Erythroblast (primary cell): ENCODE data around the gene CCDC192.

Experiments used
- DNase-seq, 2 experiments: peaks; one replicate each; lab custom pipeline; 2025; lab: John Stamatoyannopoulos, UW
- GATA1 ChIP-seq: IDR thresholded peaks from 2 replicates; pipeline ENCODE4 v1.6.1; 2011; ENCODE audit warnings: low read depth, mild to moderate bottlenecking, control low read depth, low read length, moderate library complexity
- POLR2A ChIP-seq: IDR thresholded peaks from 2 replicates; pipeline ENCODE4 v1.6.1; 2011; ENCODE audit warnings: mild to moderate bottlenecking, low read length

CCDC192 gene

DNA sequence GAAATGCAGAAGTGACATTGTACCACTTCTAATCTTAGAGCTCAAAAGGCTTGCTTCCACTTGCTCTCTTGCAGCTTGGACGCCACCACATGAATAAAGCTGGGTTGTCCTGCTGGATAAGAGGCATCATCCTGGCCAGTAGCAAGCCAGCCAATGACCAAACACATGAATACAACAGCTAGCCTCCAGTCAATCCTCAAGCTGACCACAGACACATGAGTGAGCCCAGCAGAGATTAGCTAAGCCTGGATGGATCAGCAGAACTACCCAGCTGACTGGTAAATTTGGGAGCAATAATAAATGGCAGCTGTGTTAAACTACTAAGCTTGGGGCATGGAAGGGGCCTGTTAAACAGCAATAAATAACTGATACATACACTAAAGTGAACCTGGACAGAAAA is 259.3 kb downstream of the CCDC192 start:
- TF ChIP-seq POLR2A: no peak
- no peak for TF ChIP-seq GATA1
- DNase-seq: no peak

GRCh38 chr5:127963233-127963632 is 260.0 kb downstream of the CCDC192 start:
- DNase-seq: peak in 1 of 2 experiments; percentile 6
- no peak for TF ChIP-seq POLR2A
- no peak for TF ChIP-seq GATA1

DNA sequence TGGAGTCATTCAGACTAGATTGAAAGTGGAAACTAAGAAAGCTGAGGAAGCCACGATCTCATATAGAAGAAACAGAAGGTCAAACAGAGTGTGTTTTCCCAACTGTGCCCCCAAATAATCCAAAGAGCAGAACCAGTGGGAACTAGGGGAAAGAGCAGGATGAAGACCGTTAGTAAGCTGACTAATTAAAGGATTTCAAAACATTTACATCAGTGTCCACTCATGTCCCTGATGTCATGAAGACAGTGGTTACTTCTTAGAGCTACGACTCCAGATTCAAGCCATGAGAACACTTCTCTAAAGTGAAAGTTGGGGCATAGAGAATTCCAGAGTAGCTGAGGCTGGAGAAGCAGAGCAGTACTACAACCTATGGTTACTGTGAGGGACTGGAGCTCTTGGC is 260.7 kb downstream of the CCDC192 start:
- DNase-seq: no peak
- TF ChIP-seq POLR2A (no peak), GATA1 (no peak)

- DNase-seq: no peak
- TF ChIP-seq POLR2A (no peak), GATA1 (no peak)
Observed at GRCh38 chr5:127967323-127967982, 264.3 kb downstream of the CCDC192 start.

- no peak for TF ChIP-seq GATA1
- TF ChIP-seq POLR2A: no peak
- no peak for DNase-seq
Observed at GRCh38 chr5:127967983-127968592, 264.9 kb downstream of the CCDC192 start.

- TF ChIP-seq POLR2A (no peak), GATA1 (no peak)
- DNase-seq: no peak
Observed at GRCh38 chr5:127969002-127969401, 265.8 kb downstream of the CCDC192 start.

DNA sequence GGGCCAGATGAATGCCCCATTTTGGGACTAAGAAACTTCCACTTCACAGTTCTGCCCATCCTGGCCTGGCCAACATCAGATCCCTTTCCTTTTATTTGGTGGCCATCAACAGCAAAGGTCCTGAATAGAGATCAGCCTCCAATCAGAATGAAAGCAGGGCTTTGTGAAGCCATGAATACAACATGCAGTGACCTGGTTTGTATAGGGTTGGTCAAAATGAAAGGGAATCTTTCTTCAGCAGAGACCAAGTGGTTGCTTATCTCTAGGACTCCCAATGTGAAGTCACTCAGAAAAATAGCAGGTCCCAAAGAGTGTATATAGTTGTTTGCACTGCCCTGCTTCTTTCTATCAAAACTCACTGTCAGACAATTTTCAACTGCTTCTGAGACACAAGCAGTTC is 266.5 kb downstream of the CCDC192 start:
- TF ChIP-seq POLR2A (no peak), GATA1 (no peak)
- DNase-seq: no peak

- no peak for DNase-seq
- TF ChIP-seq GATA1: no peak
- no peak for TF ChIP-seq POLR2A
Observed at GRCh38 chr5:127970081-127970480, 266.9 kb downstream of the CCDC192 start.

GRCh38 chr5:127970854-127971425 is 267.7 kb downstream of the CCDC192 start:
- TF ChIP-seq POLR2A (no peak), GATA1 (no peak)
- no peak for DNase-seq

DNA sequence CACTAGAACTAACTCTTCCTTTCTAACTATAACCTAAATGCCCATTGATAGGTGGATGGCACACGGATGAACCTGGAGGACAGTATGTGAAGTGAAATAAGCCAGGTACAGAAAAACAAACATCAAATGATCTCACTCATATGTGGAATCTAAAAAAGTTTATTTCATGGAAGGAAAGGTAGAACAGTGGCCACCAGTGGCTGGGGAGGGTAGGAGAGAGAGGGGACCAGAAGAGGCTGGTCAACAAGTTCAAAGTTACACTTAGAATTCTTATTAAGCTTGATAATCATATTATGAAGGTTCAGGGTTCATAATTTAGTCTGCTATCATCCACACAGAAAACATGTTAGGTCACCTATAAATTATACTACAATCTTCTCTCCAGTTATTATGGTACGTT is 272.8 kb downstream of the CCDC192 start:
- DNase-seq: no peak
- TF ChIP-seq GATA1 (no peak), POLR2A (no peak)

DNA sequence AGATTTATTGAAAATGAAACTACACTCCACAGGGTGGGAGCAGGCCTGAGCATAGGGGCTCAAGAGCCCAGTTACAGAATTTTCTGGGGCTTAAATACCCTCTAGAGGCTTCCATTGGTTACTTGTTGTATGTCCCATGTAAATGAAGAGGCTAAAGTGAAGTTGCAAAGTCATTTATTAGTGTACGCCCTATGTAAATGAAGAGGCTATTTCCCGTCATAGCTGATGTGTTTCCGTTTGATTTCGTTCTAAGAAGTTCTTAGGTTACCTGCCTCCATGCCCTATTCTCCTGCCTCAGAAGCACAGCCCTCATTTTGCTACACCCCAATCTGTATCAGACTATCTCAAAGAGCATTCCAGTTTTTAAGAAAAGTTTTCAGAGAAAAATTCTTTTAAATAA is 273.3 kb downstream of the CCDC192 start:
- DNase-seq: no peak
- TF ChIP-seq GATA1 (no peak), POLR2A (no peak)

GRCh38 chr5:127976991-127977717 is 274.0 kb downstream of the CCDC192 start:
- no peak for TF ChIP-seq POLR2A
- no peak for TF ChIP-seq GATA1

DNA sequence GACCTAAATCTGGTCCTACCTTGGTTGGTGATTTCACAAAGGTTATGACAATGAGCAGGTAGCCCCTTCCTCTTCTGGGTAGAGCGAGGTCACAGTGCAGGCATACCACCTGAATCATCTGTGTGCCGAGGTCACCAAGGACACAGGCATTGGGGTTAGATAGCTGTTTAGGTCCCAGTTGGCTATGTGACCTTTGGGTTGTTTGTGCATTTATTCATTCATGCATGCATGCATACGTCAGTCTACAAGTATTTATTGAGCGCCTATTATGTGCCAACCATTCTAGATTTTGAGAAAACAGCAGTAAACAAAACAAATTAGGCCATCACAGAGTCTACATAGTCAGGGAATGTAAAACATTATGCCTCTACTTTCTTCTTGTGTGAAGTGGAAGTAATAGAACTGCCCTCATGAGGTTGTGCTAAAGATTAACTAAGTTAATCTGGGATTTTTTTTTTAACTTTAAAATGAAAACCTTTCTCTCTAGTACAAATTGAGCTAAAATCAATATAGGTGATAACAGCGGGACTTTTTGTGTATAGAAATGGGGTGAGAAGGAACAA is 275.6 kb downstream of the CCDC192 start:
- no peak for TF ChIP-seq POLR2A
- no peak for TF ChIP-seq GATA1
- no peak for DNase-seq

More at GRCh38 chr5:127976991-127977717, 274.0 kb downstream of the CCDC192 start:
- DNase-seq: no peak
